ENCODE data around the gene TLE6.

Gene TLE6

GRCh38 chr19:2982561-2982960 lies 5.2 kb downstream of the TLE6 start:
- no peak overlapping the region for H3K4me3 ChIP-seq (IDR thresholded peaks at IDR 0.05; ENCODE audit: insufficient read depth, low read depth, low read length)
- H3K4me1 ChIP-seq (ENCODE audit: low read depth, poor library complexity, severe bottlenecking) = no peaks in the 10 kb centered on the region
- H3K36me3 ChIP-seq (ENCODE audit: insufficient read depth) = no peaks in the 10 kb centered on the region
- H3K27me3 ChIP-seq (ENCODE audit: insufficient read depth, low read depth) = peaks cover 71% of the 10 kb centered on the region
- no peaks in the 10 kb centered on the region for H4K20me1 ChIP-seq (ENCODE audit: insufficient read depth)
- no peak overlapping the region for H2AFZ ChIP-seq (ENCODE audit: low read depth)
- H3K79me2 ChIP-seq (ENCODE audit: insufficient read depth, low read depth) = no peaks in the 10 kb centered on the region
- H3K4me2 ChIP-seq = no peak overlapping the region
- no peak overlapping the region for H3K27ac ChIP-seq
- TF ChIP-seq CTCF (conservative IDR thresholded peaks at IDR 0.05; ENCODE audit: low read depth, low read length) = no peak
- H3K9ac ChIP-seq = no peak overlapping the region

- Histone ChIP-seq H3K4me1 (ENCODE audit: low read depth, poor library complexity, severe bottlenecking) (no peaks in the 10 kb centered on the region), H3K9ac (no peak overlapping the region), H2AFZ (ENCODE audit: low read depth) (no peak overlapping the region), H3K4me3 (IDR thresholded peaks at IDR 0.05; ENCODE audit: insufficient read depth, low read depth, low read length) (no peak overlapping the region), H3K27me3 (ENCODE audit: insufficient read depth, low read depth) (peaks cover 71% of the 10 kb centered on the region), H3K27ac (no peak overlapping the region), H3K79me2 (ENCODE audit: insufficient read depth, low read depth) (no peaks in the 10 kb centered on the region), H3K4me2 (no peak overlapping the region), H4K20me1 (ENCODE audit: insufficient read depth) (no peaks in the 10 kb centered on the region), H3K36me3 (ENCODE audit: insufficient read depth) (no peaks in the 10 kb centered on the region)
- TF ChIP-seq CTCF (conservative IDR thresholded peaks at IDR 0.05; ENCODE audit: low read depth, low read length) = no peak
Observed at GRCh38 chr19:2982983-2983350, 5.6 kb downstream of the TLE6 start.

GRCh38 chr19:2983351-2984214 lies 6.2 kb downstream of the TLE6 start:
- no peak for TF ChIP-seq CTCF (conservative IDR thresholded peaks at IDR 0.05; ENCODE audit: low read depth, low read length)
- Histone ChIP-seq H3K27ac (no peak overlapping the region), H3K36me3 (ENCODE audit: insufficient read depth) (no peaks in the 10 kb centered on the region), H3K4me1 (ENCODE audit: low read depth, poor library complexity, severe bottlenecking) (no peaks in the 10 kb centered on the region), H2AFZ (ENCODE audit: low read depth) (no peak overlapping the region), H3K4me3 (IDR thresholded peaks at IDR 0.05; ENCODE audit: insufficient read depth, low read depth, low read length) (no peak overlapping the region), H3K27me3 (ENCODE audit: insufficient read depth, low read depth) (peaks cover 71% of the 10 kb centered on the region), H3K4me2 (no peak overlapping the region), H4K20me1 (ENCODE audit: insufficient read depth) (no peaks in the 10 kb centered on the region), H3K79me2 (ENCODE audit: insufficient read depth, low read depth) (no peaks in the 10 kb centered on the region), H3K9ac (no peak overlapping the region)

GRCh38 chr19:2984215-2984528 lies 6.8 kb downstream of the TLE6 start:
- Histone ChIP-seq H3K27ac (no peak overlapping the region), H3K4me1 (ENCODE audit: low read depth, poor library complexity, severe bottlenecking) (no peaks in the 10 kb centered on the region), H2AFZ (ENCODE audit: low read depth) (no peak overlapping the region), H3K36me3 (ENCODE audit: insufficient read depth) (no peaks in the 10 kb centered on the region), H4K20me1 (ENCODE audit: insufficient read depth) (no peaks in the 10 kb centered on the region), H3K4me3 (IDR thresholded peaks at IDR 0.05; ENCODE audit: insufficient read depth, low read depth, low read length) (no peak overlapping the region), H3K4me2 (no peak overlapping the region), H3K79me2 (ENCODE audit: insufficient read depth, low read depth) (no peaks in the 10 kb centered on the region), H3K27me3 (ENCODE audit: insufficient read depth, low read depth) (peaks cover 70% of the 10 kb centered on the region), H3K9ac (no peak overlapping the region)
- TF ChIP-seq CTCF (conservative IDR thresholded peaks at IDR 0.05; ENCODE audit: low read depth, low read length) = no peak
